ENCODE results near the gene SLC27A1. TPM values are rescaled to one million over a fixed set of nuclear protein-coding genes. Genes with fewer than 3 reads are reported as not detected.
"Not testable (repeated sequence)": the region's sequence is repeated elsewhere in the genome, so short reads cannot be mapped to it uniquely, and the experiment has no call there.

SLC27A1 gene
- total RNA-seq, 1 experiment from 2014 or later = 3.1 TPM

DNA sequence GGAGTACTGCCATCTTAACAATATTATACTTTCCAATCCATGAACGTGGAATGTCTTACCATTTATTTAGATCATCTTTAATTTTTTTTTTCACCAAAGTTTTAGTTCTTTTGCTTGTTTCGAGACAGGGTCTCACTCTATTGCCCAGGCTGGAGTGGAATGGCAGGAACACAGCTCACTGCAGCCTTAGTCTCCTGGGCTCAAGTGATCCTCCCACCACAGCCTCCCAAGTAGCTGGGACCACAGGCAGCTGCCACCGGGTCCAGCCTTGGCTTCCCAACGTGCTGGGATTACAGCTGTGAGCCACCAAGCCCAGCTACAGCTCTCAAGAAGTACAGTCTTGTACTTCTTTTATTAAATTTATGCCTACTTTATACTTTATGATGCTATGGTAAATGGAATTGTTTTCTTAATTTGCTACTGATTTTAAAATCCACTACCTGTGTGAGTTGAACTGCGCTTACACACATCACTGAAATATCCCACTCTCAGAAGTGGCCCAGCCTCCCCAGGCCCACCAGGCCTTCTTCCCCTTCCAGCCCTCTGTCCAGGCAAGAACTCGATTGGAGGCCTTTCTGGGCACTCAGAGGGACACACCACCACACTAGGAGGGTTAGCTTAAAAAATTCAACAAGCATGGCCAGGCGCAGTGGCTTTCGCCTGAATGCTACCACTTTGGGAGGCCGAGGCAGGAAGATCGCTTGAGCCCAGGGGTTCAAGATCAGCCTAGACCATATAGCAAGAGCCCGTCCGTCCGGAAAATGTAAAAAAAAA is 40.1 kb downstream of the SLC27A1 start:
- DNase-seq (ENCODE audit: low spot score) = no peak

DNA sequence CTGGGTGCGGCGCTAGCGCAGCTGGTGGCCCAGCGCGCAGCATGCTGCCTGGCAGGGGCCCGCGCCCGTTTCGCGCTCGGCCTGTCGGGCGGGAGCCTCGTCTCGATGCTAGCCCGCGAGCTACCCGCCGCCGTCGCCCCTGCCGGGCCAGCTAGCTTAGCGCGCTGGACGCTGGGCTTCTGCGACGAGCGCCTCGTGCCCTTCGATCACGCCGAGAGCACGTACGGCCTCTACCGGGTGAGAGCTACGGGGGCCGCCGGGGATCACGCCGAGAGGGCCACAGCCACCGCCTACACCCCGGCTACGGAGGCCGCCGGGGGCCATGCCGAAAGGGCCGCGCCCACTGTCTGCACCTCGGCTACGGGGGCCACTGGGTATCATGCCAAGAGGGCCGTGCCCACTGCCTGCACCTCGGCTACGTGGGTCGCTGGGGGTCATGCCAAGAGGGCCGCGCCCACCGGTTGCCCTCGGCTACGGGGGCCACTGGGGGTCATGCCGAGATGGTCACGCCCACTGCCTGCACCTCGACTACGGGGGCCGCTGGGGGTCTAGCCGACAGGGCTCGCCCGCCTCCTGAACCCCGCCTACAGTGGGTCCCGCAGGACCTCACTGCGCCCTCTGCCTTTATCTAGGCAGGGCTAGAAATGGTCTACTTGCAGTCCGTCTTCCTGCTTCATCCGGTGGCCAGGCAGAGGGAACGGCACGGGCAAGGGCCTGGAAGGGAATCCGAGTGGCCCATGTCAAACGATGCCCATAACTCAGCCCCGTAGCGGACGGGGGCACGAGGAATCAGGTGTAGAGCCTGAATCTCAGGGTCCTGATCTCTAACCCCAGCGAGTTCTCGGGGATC is 41.6 kb downstream of the SLC27A1 start:
- peak; percentile 52 for DNase-seq (ENCODE audit: low spot score)

DNA sequence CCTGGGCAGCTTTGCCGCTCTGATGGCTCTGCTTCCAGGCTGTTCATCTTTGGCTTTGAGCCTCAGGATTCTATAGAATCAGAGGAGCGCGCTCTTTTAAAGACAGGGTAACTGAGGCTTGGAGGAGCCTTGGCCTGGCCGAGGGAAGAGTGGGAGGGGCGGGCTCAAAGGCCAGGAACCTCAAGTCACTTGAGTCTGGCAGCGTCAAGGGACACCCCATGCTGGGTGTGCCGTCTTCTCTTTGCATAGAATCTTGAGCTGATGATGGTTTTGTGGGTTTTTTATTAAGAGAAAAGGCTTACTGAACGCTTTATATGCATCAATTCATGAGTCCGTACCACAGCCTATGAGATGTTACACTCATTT is 42.2 kb downstream of the SLC27A1 start:
- no peak for DNase-seq (ENCODE audit: low spot score)

GRCh38 chr19:17515408-17516149 is 45.3 kb downstream of the SLC27A1 start:
- DNase-seq (ENCODE audit: low spot score) = no peak

- no peak for DNase-seq (ENCODE audit: low spot score)
These were observed 47.6 kb downstream of the SLC27A1 start for GRCh38 chr19:17517898-17518297.

DNA sequence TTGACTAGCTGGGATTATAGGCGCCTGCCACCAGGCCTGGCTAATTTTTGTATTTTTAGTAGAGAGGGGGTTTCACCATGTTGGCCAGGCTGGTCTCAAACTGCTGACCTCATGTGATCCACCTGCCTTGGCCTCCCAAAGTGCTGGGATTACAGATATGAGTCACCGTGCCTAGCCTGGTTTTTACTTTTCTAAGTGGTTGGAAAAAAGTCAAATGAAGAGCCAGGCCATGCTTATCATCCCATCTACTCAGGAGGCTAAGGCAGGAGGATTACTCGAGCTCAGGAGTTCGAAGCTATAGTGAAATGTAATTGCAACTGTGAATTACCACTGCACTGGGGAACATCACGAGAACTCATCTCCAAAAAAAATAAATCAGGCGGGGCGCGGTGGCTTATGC is 48.3 kb downstream of the SLC27A1 start:
- not testable (repeated sequence) for DNase-seq (ENCODE audit: low spot score)

DNA sequence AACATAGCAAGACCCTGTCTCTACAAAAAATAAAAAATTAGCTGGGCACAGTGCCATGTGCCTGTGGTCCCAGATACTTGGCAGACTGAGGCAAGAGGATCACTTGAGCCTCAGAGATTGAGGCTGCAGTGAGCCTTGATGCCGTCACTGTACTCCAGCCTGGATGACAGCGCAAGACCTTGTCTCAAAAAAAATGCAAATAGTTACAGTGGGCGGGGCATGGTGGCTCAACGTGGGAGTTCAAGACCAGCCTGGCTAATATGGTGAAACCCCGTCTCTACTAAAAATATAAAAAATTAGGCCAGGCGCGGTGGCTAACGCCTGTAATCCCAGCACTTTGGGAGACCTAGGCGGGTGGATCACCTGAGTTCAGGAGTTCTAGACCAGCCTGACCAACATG is 49.6 kb downstream of the SLC27A1 start:
- DNase-seq (ENCODE audit: low spot score) = no peak

- no peak for DNase-seq (ENCODE audit: low spot score)
These were observed 50.5 kb downstream of the SLC27A1 start for GRCh38 chr19:17520865-17521264.

DNA sequence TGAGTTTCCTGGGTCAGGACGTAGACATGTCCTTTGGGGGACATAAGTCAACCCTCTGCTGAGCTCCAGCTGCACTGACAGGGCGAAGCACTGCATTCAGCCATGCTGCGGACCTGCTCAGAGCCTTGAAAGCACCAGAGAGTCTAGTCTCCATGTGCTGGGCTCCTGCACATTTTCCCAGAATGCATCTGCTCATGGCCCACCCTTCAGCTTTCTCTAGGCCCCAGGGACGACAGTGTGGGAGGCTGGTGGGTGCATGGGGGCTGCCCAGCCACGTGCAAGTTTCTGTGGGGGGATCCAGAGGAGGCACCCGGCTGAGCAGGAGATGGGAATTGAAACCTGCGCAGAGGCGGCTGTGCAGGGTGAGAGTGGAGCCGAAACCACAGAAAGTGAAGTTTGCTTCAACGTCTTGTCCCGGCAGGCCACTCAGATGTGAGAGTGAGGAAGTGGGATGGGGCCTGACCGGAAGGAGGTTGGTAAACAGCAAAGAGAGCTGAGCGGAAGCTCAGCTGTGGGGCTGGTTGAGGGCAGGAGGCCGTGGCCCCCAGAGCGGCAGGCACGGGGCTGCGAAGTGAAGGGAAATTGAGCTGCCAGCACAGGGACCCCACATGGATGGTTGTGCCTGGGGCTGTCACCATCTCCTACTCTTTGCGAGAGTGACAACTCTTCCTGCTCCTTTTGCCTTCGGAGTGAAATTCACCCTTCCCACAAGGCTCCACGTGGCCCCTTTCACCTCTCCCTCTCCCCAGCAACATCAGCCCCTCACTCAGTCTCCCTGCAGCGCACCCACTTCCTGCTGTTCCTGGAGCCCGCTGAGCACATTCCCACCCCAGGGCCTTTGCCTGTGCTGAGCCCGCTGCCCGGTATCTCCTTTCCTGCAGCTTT is 52.9 kb downstream of the SLC27A1 start:
- DNase-seq (ENCODE audit: low spot score) = no peak

DNA sequence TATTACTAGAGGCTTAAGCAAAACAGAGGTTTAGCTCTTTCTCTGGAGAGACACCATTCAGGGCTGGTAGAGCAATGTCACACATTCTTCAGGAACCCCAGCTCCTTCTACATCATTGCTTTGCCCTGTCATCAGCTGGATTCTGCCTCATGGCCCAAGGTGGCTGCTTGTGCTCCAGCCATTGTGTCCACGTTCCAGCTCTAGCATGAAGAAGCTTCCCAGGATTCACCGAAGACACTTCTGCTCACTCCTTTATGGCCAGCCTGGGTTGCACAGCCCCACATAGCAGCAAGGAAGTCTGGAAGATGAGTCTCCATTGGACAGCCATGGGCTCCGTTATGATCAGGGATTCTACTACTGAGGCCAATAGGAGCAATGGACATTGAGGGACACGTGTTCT is 54.3 kb downstream of the SLC27A1 start:
- DNase-seq (ENCODE audit: low spot score) = no peak

DNA sequence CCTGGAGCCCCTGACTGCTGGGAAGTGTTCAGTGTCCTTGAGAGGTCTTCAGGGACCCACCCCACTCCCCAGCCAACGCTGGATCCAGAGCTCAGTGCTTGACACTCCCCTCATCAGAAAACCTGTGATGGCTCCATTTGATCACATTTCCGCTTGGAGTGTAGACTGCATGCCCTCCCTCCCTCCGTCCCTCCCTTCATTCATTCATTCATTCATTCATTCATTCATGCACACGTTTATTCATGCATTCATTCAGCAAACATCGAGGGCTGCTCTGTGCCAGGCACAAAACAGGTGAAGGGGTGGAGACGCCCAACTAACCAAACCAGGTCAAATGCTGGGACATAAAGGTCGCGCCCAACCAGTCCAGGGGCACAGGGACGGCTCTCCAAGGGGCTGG is 54.8 kb downstream of the SLC27A1 start:
- no peak for DNase-seq (ENCODE audit: low spot score)

DNA sequence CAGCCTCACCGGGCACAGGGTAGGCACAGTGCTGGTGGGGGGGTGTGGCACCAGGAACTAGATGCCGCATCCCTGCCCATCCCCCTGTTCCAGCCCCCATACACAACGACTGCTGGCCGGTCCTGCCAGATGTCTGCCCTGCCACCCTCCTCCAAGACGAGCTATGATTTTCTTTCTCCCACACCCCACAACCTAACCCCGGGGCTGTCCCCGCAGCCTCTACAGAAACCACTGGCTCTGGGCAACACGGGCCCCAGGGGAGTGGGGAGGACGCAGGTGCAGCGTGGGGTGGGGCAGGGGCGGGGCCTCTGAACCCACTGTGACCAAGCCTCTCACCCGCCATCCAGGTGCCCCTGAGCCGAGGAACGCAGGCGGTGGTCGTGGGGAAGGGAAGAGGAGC is 56.6 kb downstream of the SLC27A1 start:
- no peak for DNase-seq (ENCODE audit: low spot score)

DNA sequence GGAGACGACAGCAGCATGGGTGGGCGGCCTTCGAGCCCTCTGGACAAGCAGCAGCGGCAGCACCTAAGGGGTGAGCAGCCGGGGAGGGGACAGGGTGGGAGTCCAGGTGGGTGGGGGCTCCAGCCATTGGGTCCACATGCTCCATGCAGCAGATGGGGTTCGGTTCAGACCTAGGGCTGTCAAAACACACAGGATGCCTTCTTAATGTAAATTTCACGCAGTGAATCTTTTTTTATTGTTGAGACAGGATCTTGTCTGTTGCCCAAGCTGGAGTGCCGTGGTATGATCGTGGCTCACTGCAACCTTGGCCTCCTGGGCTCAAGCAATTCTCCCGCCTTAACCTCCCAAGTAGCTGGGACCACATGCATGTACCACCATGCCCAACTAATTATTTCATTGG is 57.0 kb downstream of the SLC27A1 start:
- no peak for DNase-seq (ENCODE audit: low spot score)

GRCh38 chr19:17528610-17529009 is 58.3 kb downstream of the SLC27A1 start:
- DNase-seq (ENCODE audit: low spot score) = no peak

GRCh38 chr19:17529239-17530158 is 59.2 kb downstream of the SLC27A1 start:
- DNase-seq (ENCODE audit: low spot score) = no peak

DNA sequence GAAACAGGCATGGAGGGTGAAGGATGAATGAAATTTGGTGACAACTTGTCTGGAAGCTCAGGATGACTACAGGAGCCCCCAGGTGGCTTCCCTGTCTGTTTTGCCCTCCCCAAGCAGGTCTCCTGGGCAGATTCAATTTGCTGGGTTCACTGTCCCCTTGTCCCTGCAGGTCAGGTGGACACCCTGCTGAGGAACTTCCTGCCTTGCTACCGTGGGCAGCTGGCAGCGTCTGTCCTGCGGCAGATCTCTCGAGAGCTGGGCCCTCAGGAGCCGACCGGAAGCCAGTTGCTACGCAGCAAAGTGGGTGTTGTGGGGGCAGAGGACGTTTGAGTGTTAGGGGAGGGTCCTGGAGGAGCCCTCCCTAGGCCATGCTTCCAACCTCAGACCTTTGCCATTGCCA is 60.3 kb downstream of the SLC27A1 start:
- DNase-seq (ENCODE audit: low spot score) = no peak

DNA sequence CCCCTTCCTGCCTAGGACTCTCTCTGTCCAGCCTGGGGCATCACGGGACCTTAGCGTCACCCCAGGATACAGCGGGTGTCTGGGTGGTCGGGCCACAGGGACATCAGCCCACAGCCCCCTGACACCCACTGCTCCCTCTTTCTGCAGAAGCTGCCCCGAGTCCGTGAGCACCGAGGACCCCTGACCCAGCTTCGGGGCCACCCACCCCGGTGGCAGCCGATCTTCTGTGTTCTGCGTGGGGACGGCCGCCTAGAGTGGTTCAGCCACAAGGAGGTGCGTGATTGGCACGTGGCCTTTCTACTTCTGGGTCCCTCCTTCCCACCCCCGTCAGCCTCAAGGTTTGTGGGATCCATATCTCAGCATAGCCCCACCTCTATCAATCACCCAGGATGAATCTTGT is 61.8 kb downstream of the SLC27A1 start:
- DNase-seq (ENCODE audit: low spot score) = no peak

- no peak for DNase-seq (ENCODE audit: low spot score)
These were observed 62.2 kb downstream of the SLC27A1 start for GRCh38 chr19:17532557-17532956.

DNA sequence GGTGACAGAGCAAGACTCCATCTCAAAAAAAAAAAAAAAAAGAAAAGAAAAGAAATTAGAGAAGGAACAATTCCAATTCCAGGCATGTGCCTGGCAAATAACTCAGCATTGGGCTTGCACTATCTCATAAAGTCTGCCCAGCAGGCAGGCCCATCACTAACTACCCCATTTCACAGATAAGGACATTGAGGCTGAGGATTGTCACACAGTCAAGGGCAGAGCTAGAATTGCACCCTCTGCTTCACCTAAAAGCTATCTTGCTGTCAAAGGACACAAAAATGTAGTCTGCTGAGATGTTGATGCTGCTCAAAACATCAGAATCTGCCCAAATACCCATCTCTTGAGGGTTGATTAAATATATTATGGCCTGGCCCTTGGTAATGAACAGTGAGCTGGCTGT is 64.4 kb downstream of the SLC27A1 start:
- DNase-seq (ENCODE audit: low spot score) = no peak

GRCh38 chr19:17536955-17537354 is 66.6 kb downstream of the SLC27A1 start:
- no peak for DNase-seq (ENCODE audit: low spot score)

All from HT-29 (cell line).